HG02571 (cell line): ENCODE results near the gene DGCR2.
A peak's percentile ranks its signal among the peaks of the same experiment; 100 is the strongest.

Experiments used
- ATAC-seq: cut with Tn5 transposase; IDR thresholded peaks from one replicate; pipeline ENCODE4 v1.9.1; 2021; ENCODE audit warnings: mild to moderate bottlenecking, moderate library complexity; ENCODE audit not compliant: unreplicated experiment

DGCR2 gene

DNA sequence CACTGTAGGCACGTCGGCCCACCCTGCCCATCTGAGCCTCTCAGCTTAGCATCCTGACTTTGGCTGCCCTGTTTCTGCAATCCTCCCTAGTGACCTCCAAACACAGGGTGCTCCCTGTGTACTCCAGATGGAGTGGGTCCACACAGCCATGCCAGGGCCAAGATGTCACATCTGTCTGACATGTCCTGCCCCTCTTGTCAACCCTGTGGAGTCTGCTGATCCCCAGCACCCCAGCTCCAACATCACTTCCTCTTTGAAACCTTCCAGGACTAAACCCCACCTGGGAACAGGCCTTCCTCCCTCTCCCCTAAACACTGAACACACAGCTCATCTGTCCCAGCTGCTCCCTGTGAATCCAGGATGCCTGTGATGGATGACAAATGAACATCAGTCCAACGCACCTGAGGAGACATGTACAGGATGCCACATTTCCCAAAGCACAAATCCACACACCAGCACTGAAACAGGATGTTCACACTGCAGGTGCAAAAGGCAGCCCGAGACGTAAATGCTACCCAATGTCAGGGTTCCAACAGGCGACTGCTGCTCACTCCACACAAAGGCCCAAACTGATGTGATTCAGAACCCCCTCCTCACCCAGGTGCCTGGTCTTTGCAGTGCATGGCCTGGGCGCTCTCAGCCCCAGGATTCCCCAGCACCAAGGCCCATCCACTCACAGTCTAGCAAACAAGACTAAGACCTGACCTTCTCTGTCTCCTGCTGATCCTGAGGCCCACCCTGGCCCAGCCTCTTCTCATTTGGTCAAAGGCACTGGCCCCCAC is 6.9 kb upstream of the DGCR2 start:
- no peak for ATAC-seq

GRCh38 chr22:19128009-19128401 is 5.8 kb upstream of the DGCR2 start:
- no peak for ATAC-seq

- ATAC-seq: no peak
Observed at GRCh38 chr22:19127329-19128008, 5.3 kb upstream of the DGCR2 start.

GRCh38 chr22:19126309-19127273 is 4.4 kb upstream of the DGCR2 start:
- no peak for ATAC-seq

GRCh38 chr22:19125474-19126308 is 3.5 kb upstream of the DGCR2 start:
- no peak for ATAC-seq

DNA sequence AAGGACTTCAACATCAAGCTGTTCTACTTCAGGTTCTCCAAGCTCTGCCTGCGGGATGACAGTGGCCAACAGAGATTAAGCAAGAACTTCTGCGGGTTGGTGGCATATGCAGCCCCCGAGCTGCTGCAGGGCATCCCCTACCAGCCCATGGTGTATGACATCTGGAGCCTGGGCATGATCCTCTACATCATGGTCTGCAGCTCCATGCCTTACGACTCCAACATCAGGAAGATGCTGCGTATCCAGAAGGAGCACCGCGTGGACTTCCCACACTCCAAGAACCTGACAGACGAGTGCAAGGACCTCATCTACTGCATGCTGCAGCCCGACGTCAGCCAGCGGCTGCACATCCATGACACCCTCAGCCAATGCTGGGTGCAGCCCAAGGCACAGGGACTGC is 2.8 kb upstream of the DGCR2 start:
- no peak for ATAC-seq

DNA sequence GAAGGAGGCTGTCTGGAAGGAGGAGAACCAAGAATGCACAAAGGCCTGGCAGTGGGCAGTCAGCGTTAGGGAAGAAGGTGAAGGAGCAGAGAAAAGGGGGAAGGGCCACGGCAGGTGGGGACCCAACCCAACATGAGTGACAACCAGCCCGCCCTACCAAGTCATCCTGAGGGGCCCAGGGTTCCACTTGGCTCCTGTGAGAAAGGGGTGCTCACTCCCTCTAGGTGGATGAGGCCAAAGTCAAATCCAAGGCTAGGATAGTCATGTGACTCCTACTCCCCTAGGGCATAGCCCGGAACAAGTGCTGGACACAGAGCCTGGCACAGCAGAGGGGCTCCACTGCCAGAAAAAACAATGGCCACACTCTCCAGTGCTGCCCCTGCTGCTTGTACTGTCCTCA is 2.2 kb upstream of the DGCR2 start:
- ATAC-seq: no peak

GRCh38 chr22:19123936-19124335 is 1.7 kb upstream of the DGCR2 start:
- ATAC-seq: no peak

- no peak for ATAC-seq
Observed at GRCh38 chr22:19122752-19123492, 710 bp upstream of the DGCR2 start.

GRCh38 chr22:19121631-19122142 is 525 bp downstream of the DGCR2 start:
- peak; percentile 18 for ATAC-seq

DNA sequence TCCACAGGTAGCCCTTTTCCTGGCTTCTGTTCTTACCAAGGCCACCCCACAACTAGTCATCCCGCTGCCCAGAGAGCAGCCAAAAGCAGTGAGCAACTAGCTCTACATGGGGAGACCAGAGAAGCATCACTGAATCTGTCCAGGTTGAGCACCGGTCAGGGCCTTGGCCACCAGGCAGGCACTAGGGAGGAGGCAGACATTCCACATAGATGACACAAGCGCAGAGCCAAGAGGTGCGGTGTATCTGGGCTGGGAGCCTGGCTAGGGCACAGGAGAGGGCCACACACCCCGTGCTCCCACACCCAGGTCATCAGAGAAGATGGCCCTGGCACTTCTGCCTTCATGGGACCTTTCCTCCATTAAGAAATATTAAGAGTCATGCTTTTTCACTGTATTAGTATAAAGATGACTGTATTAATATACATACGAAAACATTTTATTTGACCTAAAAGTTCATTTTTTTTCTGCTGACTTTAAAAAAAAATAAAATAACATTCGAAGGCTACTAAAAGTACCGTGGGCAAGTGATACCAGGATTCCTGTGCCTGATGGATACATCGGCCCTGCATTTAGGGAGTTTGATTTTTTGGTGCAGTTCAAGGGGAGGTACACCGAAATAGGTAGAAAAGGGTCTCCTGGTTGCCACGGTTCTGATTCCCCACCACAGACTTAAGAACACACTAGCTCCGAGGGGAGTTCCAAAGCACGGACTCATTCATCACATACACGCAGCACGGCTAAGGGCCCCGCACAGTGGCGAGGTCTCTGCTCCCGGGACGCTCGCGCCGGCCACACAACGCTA is 1.2 kb downstream of the DGCR2 start:
- ATAC-seq: peak; percentile 2

GRCh38 chr22:19119949-19120348 is 2.3 kb downstream of the DGCR2 start:
- no peak for ATAC-seq

DNA sequence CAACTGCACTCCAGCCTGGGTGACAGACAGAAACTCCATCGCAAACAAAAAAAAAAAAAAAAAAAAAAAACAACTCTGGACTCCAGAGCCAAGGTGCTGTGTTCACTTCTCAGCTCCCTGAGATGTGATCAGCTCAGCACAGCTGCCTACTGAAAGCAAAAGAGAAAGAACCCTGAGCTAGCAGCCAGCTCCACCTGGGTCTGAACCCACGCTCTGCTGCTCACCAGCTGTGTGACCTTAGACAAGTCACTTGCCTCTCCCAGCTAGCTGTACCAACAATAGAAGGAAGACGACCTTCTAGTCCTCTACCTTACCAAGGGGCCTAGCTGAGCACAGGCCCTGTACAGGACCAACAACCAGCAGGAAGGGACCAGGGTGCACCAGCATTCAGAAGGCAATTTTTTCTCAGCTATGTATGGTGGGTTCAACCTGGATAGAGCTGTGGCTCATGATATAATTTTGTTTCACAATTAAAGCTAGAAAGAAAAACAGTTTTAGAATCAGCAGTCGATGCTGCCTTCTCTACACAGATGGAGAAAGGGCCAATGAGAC is 3.8 kb downstream of the DGCR2 start:
- ATAC-seq: no peak

GRCh38 chr22:19117111-19117512 is 5.1 kb downstream of the DGCR2 start:
- ATAC-seq: no peak

DNA sequence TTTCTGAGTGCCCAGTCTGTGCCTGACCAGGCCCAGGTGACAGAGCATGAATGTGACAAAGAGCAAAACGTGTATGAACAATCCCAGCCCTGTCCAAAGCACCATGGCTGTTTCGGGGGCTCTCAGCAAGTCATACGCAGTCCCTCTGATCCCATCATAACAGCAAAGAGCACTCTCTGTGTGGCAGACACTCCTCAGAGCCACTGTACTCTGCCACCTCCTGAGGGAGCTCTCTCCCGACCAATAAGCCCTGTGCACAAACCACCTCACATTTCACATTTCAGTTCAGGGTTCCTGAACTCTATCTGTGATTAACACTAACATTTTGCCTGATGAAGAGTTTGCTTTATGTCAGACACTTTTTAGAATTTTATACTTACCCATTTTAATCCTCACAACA is 6.6 kb downstream of the DGCR2 start:
- no peak for ATAC-seq

DNA sequence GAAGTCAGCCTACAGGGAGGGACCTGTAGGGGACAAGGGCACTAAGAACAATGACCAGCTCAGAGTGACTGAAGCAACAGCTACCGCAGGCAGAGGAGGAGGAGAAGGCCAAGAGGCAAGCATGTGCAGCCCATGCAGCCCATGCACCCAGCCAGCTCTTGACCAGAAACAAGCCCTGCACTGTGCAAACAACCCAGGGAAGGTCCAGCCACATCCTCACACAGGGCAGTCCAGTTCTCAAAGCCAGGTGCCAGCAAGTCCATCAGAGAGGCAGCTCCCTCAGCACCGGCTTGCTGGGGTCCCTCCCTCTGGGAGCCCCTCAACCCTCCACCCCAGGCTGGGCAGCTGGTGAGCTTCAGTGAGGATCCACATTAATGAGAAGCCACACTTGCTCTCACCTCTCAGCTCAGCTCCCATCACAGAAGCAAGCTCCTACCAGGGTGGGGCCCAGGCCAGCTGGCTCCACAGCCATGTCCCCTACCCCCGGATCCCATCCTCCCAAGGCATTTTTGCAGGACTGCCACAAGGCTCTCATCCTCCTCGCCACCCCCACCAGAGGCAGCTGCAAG is 7.1 kb downstream of the DGCR2 start:
- ATAC-seq: no peak

- ATAC-seq: no peak
Observed at GRCh38 chr22:19113429-19113828, 8.8 kb downstream of the DGCR2 start.

DNA sequence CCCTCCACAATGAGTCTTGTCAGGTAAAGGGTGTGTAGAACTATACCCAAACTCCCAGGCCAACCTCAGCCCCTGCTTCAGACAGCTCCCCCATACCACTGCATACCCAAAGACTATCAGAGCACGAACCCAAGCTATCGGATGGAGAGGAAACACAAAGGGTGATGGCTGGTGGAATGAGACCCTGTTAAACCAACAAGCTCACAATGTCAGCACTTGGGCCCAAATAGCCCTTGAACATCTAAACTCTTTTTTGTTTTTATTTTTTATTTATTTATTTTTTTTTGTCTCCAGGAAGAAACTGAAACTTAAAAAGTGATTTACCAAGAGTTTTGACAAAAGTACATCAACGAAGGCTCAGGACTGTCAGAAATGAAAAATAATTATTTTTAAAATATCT is 10.6 kb downstream of the DGCR2 start:
- ATAC-seq: no peak
